ENCODE measurements around the gene SELENOF.
"Not testable (repeated sequence)": the region's sequence is repeated elsewhere in the genome, so short reads cannot be mapped to it uniquely, and the experiment has no call there.

DNA sequence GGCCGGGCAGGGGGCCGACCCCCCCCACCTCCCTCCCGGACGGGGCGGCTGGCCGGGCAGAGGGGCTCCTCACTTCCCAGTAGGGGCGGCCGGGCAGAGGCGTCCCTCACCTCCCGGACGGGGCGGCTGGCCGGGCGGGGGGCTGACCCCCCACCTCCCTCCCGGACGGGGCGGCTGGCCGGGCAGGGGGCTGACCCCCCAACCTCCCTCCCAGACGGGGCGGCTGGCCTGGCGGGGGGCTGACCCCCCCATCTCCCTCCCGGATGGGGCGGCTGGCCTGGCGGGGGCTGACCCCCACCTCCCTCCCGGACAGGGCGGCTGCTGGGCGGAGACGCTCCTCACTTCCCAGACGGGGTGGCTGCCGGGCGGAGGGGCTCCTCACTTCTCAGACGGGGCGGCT lies 14.5 kb downstream of the SELENOF start:
- TF ChIP-seq POLR2A (IDR thresholded peaks at IDR 0.05; ENCODE audit: low read length); GATA1 (IDR thresholded peaks at IDR 0.05; ENCODE audit: low read depth, low read length): not testable (repeated sequence)

Measured in erythroblast (primary cell).